Measurements from ENCODE around the gene RBM6. TPM values are rescaled to one million over a fixed set of nuclear protein-coding genes. Genes with fewer than 3 reads are reported as not detected.

Gene RBM6
- total and polyA plus RNA-seq, 2 donors (not counting 1 experiment from before 2014, with no cell fraction given) = 40.1 to 46.1 TPM

GRCh38 chr3:49984394-49984793 is 44.4 kb downstream of the RBM6 start:
- Histone ChIP-seq H3K27me3 (ENCODE audit: control insufficient read depth, insufficient read depth, low read length) (no peaks in the 10 kb centered on the region), H3K79me2 (ENCODE audit: control insufficient read depth, insufficient read depth, low read length) (no peaks in the 10 kb centered on the region), H4K20me1 (ENCODE audit: control insufficient read depth, extremely low read depth, insufficient read depth, low read length) (no peaks in the 10 kb centered on the region), H2AFZ (ENCODE audit: low read length) (no peak overlapping the region), H3K9me3 (ENCODE audit: control insufficient read depth, insufficient read depth, low read depth, low read length) (no peaks in the 10 kb centered on the region), H3K9ac (ENCODE audit: insufficient read depth, low read length) (no peak overlapping the region), H3K4me1 (ENCODE audit: control insufficient read depth, extremely low read depth, insufficient read depth, low read length) (no peaks in the 10 kb centered on the region), H3K27ac (ENCODE audit: insufficient read depth, low read length) (no peak overlapping the region), H3K4me2 (ENCODE audit: extremely low read depth, insufficient read depth, low read length) (no peak overlapping the region), H3K36me3 (ENCODE audit: control insufficient read depth, insufficient read depth, low read length) (no peaks in the 10 kb centered on the region), H3K4me3 (replicated peaks in 1 of 4; ENCODE audit: control extremely low read depth in 1 of 4, insufficient read depth in 1 of 4, low read depth in 3 of 4, low read length in 4 of 4) (no peak overlapping the region)
- no peak for DNase-seq (ENCODE audit: low read depth in 2 of 2)
- TF ChIP-seq EZH2 (IDR thresholded peaks at IDR 0.05; ENCODE audit: low read length, missing control alignments) (no peak), CTCF (conservative IDR thresholded peaks at IDR 0.05 in 1 of 2, IDR thresholded peaks at IDR 0.05 in 1 of 2; ENCODE audit: low read depth in 1 of 2, low read length in 2 of 2) (no peak)

GRCh38 chr3:49992326-49992725 is 52.4 kb downstream of the RBM6 start:
- H4K20me1 ChIP-seq (ENCODE audit: control insufficient read depth, extremely low read depth, insufficient read depth, low read length) = no peaks in the 10 kb centered on the region
- H2AFZ ChIP-seq (ENCODE audit: low read length) = no peak overlapping the region
- TF ChIP-seq EZH2 (IDR thresholded peaks at IDR 0.05; ENCODE audit: low read length, missing control alignments) = no peak
- no peak for TF ChIP-seq CTCF (conservative IDR thresholded peaks at IDR 0.05 in 1 of 2, IDR thresholded peaks at IDR 0.05 in 1 of 2; ENCODE audit: low read depth in 1 of 2, low read length in 2 of 2)
- H3K4me1 ChIP-seq (ENCODE audit: control insufficient read depth, extremely low read depth, insufficient read depth, low read length) = no peaks in the 10 kb centered on the region
- H3K36me3 ChIP-seq (ENCODE audit: control insufficient read depth, insufficient read depth, low read length) = peaks cover 1% of the 10 kb centered on the region
- H3K4me3 ChIP-seq (replicated peaks in 1 of 4; ENCODE audit: control extremely low read depth in 1 of 4, insufficient read depth in 1 of 4, low read depth in 3 of 4, low read length in 4 of 4) = no peak overlapping the region
- no peaks in the 10 kb centered on the region for H3K9me3 ChIP-seq (ENCODE audit: control insufficient read depth, insufficient read depth, low read depth, low read length)
- no peak overlapping the region for H3K9ac ChIP-seq (ENCODE audit: insufficient read depth, low read length)
- peaks cover 2% of the 10 kb centered on the region for H3K79me2 ChIP-seq (ENCODE audit: control insufficient read depth, insufficient read depth, low read length)
- H3K4me2 ChIP-seq (ENCODE audit: extremely low read depth, insufficient read depth, low read length) = no peak overlapping the region
- DNase-seq (ENCODE audit: low read depth in 2 of 2) = no peak
- H3K27me3 ChIP-seq (ENCODE audit: control insufficient read depth, insufficient read depth, low read length) = no peaks in the 10 kb centered on the region
- H3K27ac ChIP-seq (ENCODE audit: insufficient read depth, low read length) = no peak overlapping the region

- no peaks in the 10 kb centered on the region for H3K9me3 ChIP-seq (ENCODE audit: control insufficient read depth, insufficient read depth, low read depth, low read length)
- no peaks in the 10 kb centered on the region for H3K27me3 ChIP-seq (ENCODE audit: control insufficient read depth, insufficient read depth, low read length)
- H3K4me1 ChIP-seq (ENCODE audit: control insufficient read depth, extremely low read depth, insufficient read depth, low read length) = no peaks in the 10 kb centered on the region
- peaks cover 2% of the 10 kb centered on the region for H3K79me2 ChIP-seq (ENCODE audit: control insufficient read depth, insufficient read depth, low read length)
- H3K9ac ChIP-seq (ENCODE audit: insufficient read depth, low read length) = no peak overlapping the region
- no peak overlapping the region for H3K4me2 ChIP-seq (ENCODE audit: extremely low read depth, insufficient read depth, low read length)
- H3K27ac ChIP-seq (ENCODE audit: insufficient read depth, low read length) = no peak overlapping the region
- H3K4me3 ChIP-seq (replicated peaks in 1 of 4; ENCODE audit: control extremely low read depth in 1 of 4, insufficient read depth in 1 of 4, low read depth in 3 of 4, low read length in 4 of 4) = no peak overlapping the region
- no peak for TF ChIP-seq CTCF (conservative IDR thresholded peaks at IDR 0.05 in 1 of 2, IDR thresholded peaks at IDR 0.05 in 1 of 2; ENCODE audit: low read depth in 1 of 2, low read length in 2 of 2)
- TF ChIP-seq EZH2 (IDR thresholded peaks at IDR 0.05; ENCODE audit: low read length, missing control alignments) = no peak
- H4K20me1 ChIP-seq (ENCODE audit: control insufficient read depth, extremely low read depth, insufficient read depth, low read length) = no peaks in the 10 kb centered on the region
- peaks cover 1% of the 10 kb centered on the region for H3K36me3 ChIP-seq (ENCODE audit: control insufficient read depth, insufficient read depth, low read length)
- no peak for DNase-seq (ENCODE audit: low read depth in 2 of 2)
- no peak overlapping the region for H2AFZ ChIP-seq (ENCODE audit: low read length)
These were observed 54.5 kb downstream of the RBM6 start for GRCh38 chr3:49994476-49994875.

Data from fibroblast of lung (primary cell).